HG02588 (cell line): ENCODE data around the gene LRWD1.
A peak's percentile ranks its signal among the peaks of the same experiment; 100 is the strongest.
"Not testable (repeated sequence)": the region's sequence is repeated elsewhere in the genome, so short reads cannot be mapped to it uniquely, and the experiment has no call there.

Source experiments
- ATAC-seq: cut with Tn5 transposase; IDR thresholded peaks from one replicate; pipeline ENCODE4 v1.9.1; 2021; ENCODE audit warnings: mild to moderate bottlenecking, moderate library complexity; ENCODE audit not compliant: unreplicated experiment

Gene LRWD1

GRCh38 chr7:102467581-102468477 lies 3.0 kb downstream of the LRWD1 start:
- ATAC-seq: no peak

GRCh38 chr7:102468478-102469350 lies 3.9 kb downstream of the LRWD1 start:
- ATAC-seq: no peak

GRCh38 chr7:102469351-102469971 lies 4.7 kb downstream of the LRWD1 start:
- no peak for ATAC-seq

- no peak for ATAC-seq
Observed at GRCh38 chr7:102469972-102470825, 5.4 kb downstream of the LRWD1 start.

GRCh38 chr7:102471791-102472125 lies 7.0 kb downstream of the LRWD1 start:
- no peak for ATAC-seq

GRCh38 chr7:102472126-102473041 lies 7.6 kb downstream of the LRWD1 start:
- ATAC-seq: no peak

- ATAC-seq: no peak
Observed at GRCh38 chr7:102473271-102473991, 8.6 kb downstream of the LRWD1 start.

GRCh38 chr7:102474116-102474515 lies 9.3 kb downstream of the LRWD1 start:
- not testable (repeated sequence) for ATAC-seq

GRCh38 chr7:102474736-102475435 lies 10.1 kb downstream of the LRWD1 start:
- not testable (repeated sequence) for ATAC-seq

GRCh38 chr7:102478314-102479208 lies 13.8 kb downstream of the LRWD1 start, which contains the start of gene POLR2J:
Gene POLR2J (minus strand): TSS chr7:102478922. CDS start chr7:102478860, 62 bp downstream.
- peak; percentile 80 for ATAC-seq

GRCh38 chr7:102479209-102479584 lies 14.4 kb downstream of the LRWD1 start:
- ATAC-seq: peak; percentile 22

GRCh38 chr7:102479982-102480637 lies 15.3 kb downstream of the LRWD1 start:
- ATAC-seq: not testable (repeated sequence)

GRCh38 chr7:102481962-102482361 lies 17.2 kb downstream of the LRWD1 start:
- ATAC-seq: not testable (repeated sequence)

GRCh38 chr7:102484317-102484716 lies 19.5 kb downstream of the LRWD1 start:
- ATAC-seq: not testable (repeated sequence)

GRCh38 chr7:102490529-102491075 lies 25.8 kb downstream of the LRWD1 start:
- peak; percentile 36 for ATAC-seq
